HG03095 (cell line): Measurements from ENCODE around the gene LRP2BP.

Experiments
- ATAC-seq: cut with Tn5 transposase; IDR thresholded peaks from one replicate; pipeline ENCODE4 v1.9.1; 2021; ENCODE audit warnings: moderate library complexity; ENCODE audit not compliant: unreplicated experiment

LRP2BP gene

DNA sequence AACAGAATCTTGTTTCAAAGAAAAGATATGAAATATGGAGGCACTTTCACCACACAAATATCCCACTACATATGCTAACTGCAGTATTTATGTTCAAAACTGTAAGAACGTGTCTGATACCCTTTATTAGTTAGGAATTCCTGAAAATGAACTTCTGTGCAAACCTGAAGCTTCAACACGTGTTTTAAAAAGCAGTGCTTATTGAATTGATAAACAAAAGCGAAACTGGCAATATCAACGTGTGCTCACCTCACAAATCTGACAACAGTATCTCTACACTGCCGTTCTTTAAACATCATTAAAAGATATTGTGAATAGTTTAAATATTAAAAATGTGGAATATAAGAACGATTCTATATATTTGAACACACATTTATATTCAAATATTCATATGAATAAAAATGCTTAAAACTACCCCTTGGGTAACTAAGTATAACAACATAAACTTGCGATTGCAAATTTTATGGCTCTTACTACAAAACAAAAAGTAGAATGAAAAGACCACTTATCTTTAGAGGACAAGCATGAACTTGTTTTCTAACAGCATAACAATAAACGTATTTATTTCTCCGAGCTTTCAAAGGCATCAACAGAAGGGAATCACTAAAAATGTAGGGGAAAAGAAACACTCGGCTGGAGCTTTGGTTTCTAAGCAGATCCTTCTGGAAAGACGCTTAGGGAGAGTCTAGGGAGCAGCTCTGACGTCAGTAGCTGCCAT lies at the start of gene LRP2BP:
TSS of gene LRP2BP (minus strand) at position 687 of the 718 bp plus-strand sequence. CDS start 17,738 bp downstream, outside the sequence.
- no peak for ATAC-seq

DNA sequence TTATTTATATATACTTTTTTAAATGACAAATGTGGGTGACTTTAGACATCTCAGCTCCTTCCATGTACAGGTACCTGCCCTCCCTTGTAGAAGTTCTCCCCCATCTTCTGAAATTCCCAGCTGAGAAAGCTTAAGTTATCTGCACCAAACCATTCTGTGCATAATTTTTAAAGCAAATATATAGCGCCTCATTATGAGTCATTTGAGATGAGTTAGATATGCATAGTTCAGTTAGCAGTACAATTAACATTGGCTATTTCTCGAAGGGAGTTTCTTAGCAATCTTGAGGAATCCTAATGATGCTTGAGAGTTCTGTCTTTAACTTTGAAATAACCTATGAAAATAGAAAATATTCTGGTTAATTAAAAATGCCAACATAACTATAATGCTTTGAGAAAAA lies 49.5 kb upstream of the LRP2BP start:
- ATAC-seq: no peak

GRCh38 chr4:185441479-185441878 lies 45.8 kb upstream of the LRP2BP start:
- ATAC-seq: no peak

DNA sequence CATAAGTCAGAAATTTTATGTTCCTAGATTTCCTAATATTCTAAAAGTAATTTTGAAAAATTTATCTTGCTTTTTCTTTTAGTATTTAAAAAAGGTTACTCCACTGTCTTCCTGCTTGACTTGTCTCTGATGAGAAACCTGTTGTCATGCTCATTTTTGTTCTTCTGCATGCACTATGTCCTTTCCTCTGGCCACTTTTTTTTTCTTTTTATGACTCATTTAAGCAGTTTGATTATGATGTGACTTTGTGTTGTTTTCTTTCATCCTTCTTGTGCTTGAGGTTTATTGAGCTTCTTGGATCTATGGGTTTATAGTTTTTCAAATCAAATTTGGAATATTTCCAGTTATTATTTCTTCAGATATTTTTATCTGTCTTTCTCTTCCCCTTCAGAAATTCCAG lies 42.1 kb upstream of the LRP2BP start:
- ATAC-seq: peak; percentile 85

- ATAC-seq: no peak
These were observed 39.7 kb upstream of the LRP2BP start for GRCh38 chr4:185435466-185435865.

DNA sequence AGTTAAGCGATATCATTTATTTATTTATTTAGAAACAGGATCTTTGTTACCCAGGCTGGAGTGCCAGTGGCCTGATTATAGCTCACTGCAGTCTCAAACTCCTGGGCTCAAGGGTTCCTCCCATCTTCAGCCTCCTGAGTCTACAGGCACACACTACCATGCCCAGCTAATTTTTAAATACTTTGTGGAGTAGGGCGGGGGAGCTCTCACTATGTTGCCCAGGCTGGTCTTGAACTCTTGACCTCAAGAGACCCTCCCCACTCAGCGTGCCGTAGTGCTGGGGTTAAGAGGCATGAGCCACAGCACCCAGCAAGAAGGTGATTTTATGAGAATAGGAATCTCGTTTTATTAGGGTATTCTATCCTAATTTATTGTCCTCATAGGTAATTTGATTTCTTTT lies 33.9 kb upstream of the LRP2BP start:
- ATAC-seq: no peak

- ATAC-seq: no peak
These were observed 31.4 kb upstream of the LRP2BP start for GRCh38 chr4:185426960-185427688.

GRCh38 chr4:185425647-185426352 lies 30.1 kb upstream of the LRP2BP start, which contains the start of gene UFSP2:
UFSP2 (minus strand) TSS chr4:185425964; CDS start chr4:185425868, 96 bp downstream.
- ATAC-seq: peak; percentile 94

DNA sequence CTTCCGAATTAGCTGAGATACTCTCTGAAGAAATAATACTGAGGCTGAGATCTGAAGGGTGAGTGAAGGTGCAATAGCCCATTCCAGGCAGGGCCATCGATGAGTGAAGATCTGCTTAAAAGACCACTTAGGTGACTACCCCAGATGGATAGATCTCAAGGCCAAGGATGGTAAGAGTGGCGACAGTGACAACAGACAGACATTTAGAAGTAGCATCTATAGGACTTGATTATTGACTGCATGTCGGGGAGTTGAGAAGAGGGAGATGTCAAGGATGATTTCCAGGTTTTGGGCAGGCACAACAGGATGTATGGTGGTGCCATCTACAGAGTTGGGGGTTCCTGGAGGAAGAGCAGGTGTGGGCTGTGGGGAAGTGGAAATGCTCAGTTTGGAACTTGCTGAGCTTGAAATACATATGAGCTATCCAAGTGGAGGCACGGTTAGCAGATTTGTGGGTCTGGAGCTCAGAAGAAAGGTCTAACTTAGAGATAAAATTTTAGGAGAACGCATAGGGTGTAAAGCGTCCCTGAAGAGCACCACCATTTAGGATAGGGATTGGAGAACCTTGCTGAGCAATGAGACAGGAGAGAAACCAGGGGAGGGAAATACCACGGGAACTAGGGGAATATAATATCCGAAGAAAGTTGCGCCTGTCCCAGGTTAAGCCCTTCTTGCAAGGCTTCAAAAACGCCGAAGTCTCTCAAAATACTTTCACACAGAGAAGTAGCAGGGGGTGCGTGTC lies 29.4 kb upstream of the LRP2BP start:
- no peak for ATAC-seq

- ATAC-seq: no peak
These were observed 25.8 kb upstream of the LRP2BP start for GRCh38 chr4:185421366-185422124.

DNA sequence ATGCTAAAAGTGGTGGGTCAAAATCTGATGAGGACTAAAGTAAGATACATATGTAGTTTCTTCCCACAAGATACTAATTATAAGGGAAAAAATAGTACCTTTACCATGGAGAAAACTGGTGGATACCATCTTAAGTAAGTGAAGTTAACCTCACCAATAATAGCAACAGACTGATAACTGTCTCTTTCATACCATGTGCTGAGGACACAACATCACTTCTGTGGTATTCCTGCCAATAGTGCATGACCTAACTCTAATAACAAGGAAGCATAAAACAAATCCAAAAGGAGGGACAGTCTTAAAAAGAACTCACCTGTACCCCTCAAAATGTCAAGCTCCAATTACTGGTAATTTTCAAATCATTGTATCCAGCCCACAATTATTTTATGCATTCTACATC lies 21.2 kb upstream of the LRP2BP start:
- ATAC-seq: no peak

- no peak for ATAC-seq
These were observed 16.7 kb upstream of the LRP2BP start for GRCh38 chr4:185412412-185412811.

DNA sequence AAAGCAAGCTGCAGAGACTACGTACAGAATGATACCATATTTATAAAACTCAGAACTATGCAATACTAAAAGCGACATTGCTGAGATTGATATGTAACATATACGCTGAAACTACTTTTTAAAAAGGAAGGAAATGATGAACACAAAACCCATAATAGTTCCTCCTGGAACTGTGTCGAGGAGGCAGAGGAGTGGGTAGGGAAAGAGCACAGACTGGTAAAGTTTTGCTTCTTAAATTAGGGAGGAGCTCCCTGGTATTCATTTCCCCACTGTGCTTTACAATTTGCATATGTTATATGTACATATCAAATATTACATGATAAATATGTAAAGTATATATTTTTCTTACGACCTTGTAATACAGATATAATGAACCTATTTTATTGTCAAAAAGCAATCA lies 16.1 kb upstream of the LRP2BP start:
- no peak for ATAC-seq

DNA sequence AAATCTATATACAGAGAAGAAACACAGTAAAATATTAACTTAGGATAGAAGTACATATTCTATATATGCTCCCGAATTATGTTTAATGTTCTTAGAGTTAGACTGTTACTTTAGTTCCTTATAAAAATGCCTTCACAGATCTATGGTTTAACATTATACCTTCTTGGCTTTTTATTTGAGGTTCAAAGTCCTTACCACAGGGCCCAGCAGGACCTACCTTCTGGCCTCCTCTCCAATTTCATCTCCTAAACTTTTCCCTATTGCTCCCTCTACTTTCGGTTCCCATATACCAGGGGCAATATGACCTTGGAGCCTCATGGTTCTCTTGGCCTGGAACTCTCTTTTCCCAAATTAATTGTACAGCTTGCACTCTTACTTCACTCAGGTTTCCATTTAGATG lies 12.7 kb upstream of the LRP2BP start:
- no peak for ATAC-seq

- ATAC-seq: peak; percentile 58
These were observed 9.7 kb upstream of the LRP2BP start for GRCh38 chr4:185405296-185405999.

DNA sequence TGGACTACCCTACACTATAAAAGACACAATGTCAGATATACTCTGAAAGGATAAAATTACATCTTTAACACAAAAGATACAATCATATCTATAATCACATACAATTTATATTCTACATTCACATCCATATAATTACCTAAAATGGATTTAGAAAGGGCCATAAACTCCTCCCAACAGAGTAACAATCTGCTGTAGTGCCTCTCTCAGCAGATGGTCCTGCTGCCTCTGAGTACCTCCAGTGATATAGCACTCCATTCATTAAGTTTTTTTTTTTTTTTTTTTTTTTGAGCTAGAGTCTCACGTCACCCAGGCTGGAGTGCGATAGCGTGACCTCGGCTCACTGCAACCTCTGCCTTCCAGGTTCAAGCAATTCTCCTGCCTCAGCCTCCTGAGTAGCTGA lies 8.3 kb upstream of the LRP2BP start:
- ATAC-seq: no peak

DNA sequence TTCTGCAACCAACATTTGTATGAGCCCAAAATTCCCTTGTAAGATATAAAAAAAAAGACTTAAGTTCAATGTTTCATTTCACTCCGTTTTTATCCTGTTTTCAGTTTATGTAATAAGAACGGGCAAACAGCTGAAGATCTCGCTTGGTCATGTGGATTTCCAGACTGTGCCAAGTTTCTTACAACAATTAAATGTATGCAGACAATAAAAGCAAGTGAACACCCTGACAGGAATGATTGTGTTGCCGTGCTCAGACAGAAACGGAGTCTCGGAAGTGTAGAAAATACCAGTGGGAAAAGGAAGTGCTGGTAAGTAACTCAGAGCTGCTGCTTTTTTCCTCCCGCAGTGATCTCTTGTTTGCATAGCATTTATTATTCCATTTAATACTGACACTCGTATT lies 3.7 kb upstream of the LRP2BP start:
- no peak for ATAC-seq

GRCh38 chr4:185398618-185399017 lies 2.9 kb upstream of the LRP2BP start:
- ATAC-seq: no peak

DNA sequence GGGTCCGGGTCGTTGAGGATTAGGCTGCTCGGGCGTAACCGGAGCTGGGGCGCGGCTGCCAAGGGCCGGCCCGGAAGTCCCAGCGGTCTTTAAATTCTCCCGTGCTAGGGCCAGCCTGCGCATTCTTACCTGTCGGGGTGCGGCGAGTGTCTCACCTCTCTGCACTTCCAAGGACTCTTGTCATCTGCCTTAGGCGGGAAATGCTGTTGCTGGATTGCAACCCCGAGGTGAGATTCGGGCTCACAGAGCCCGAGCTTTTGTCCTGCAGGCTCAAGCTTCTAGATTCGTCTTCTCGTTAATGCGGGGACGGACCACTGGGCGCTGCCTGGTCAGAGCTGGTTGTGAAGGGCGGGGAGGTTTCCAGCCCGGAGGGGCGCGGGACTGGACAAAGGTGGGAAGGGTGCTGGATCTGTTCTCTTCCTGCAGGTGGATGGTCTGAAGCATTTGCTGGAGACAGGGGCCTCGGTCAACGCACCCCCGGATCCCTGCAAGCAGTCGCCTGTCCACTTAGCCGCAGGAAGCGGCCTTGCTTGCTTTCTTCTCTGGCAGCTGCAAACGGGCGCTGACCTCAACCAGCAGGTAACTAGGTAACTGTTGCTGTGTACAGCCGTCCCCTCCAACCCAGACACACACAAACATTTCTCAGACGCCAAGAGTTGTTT lies 1.1 kb upstream of the LRP2BP start, which contains the start of gene ANKRD37:
TSS of gene ANKRD37 (plus strand) at position 118 of the 662 bp plus-strand sequence. CDS start at position 201, 83 bp downstream.
- ATAC-seq: no peak
